ENCODE data around the gene STEEP1. TPM values are rescaled to one million over a fixed set of nuclear protein-coding genes. Genes with fewer than 3 reads are reported as not detected.
A peak's percentile ranks its signal among the peaks of the same experiment; 100 is the strongest.

STEEP1 gene
- total RNA-seq, 1 experiment from 2014 or later, result 42.2 TPM

- POLR2A ChIA-PET, result interaction anchor here (0.6 to 0.7 kb wide), 3 partner anchors 10 to 87 kb away, joined by 3 to 16 read pairs (median 3); partner anchors contain the start of gene SEPTIN6
- in situ Hi-C loops (cut with HindIII; ENCODE audit: low pct_unique_long_range_greater_than_20kb, low sequenced_read_pairs), result no loop called here
- H3K4me3 ChIP-seq (ENCODE audit: low read depth in 2 of 2, low read length in 2 of 2), result peak overlapping the region; percentile 73 to 86
- H3K4me1 ChIP-seq (ENCODE audit: control insufficient read depth, insufficient read depth, low read length), result peaks cover 4% of the 10 kb centered on the region
- H3K27me3 ChIP-seq (ENCODE audit: control insufficient read depth, insufficient read depth, low read length), result no peaks in the 10 kb centered on the region
- CTCF ChIA-PET, result interaction anchor here (0.5 to 0.7 kb wide), 2 partner anchors 179 to 1623 kb away, joined by 3 to 4 read pairs; no protein-coding TSS in a partner anchor
- TF ChIP-seq SIN3A (IDR thresholded peaks at IDR 0.05; ENCODE audit: borderline replicate concordance, insufficient read depth, low read depth, low read length), result no peak
- TF ChIP-seq REST (IDR thresholded peaks at IDR 0.05; ENCODE audit: insufficient read depth in 1 of 2, low read depth in 2 of 2, low read length in 1 of 2), result no peak
- TF ChIP-seq CTCF (IDR thresholded peaks at IDR 0.05), result no peak
- TF ChIP-seq TCF7L2 (IDR thresholded peaks at IDR 0.05; ENCODE audit: low read depth, low read length), result no peak
- TF ChIP-seq POLR2AphosphoS5 (IDR thresholded peaks at IDR 0.05; ENCODE audit: low read depth, low read length), result no peak
- ATAC-seq, result peak; percentile 71
- no peak for DNase-seq (ENCODE audit: low read depth, low spot score)
- peak overlapping the region; percentile 85 for H3K27ac ChIP-seq (ENCODE audit: low read length)
- H3K9me3 ChIP-seq (ENCODE audit: control insufficient read depth, insufficient read depth, low read depth, low read length), result no peaks in the 10 kb centered on the region
- intact Hi-C loops (cut with micrococcal nuclease; ENCODE audit: unreplicated experiment), result no loop called here
- H3K36me3 ChIP-seq (ENCODE audit: control insufficient read depth, insufficient read depth, low read length), result no peaks in the 10 kb centered on the region; the same call in none of the 2 replicates
- BruUV-seq (replicated peaks), result no TSS peak
Observed at GRCh38 chrX:119605464-119606279, 40.5 kb upstream of the STEEP1 start.

GRCh38 chrX:119604766-119605463 is 39.7 kb upstream of the STEEP1 start:
- in situ Hi-C loops (cut with HindIII; ENCODE audit: low pct_unique_long_range_greater_than_20kb, low sequenced_read_pairs) (no loop called here), intact Hi-C loops (cut with micrococcal nuclease; ENCODE audit: unreplicated experiment) (no loop called here)
- Histone ChIP-seq H3K4me3 (ENCODE audit: low read depth in 2 of 2, low read length in 2 of 2) (peak overlapping the region; percentile 73 to 86), H3K4me1 (ENCODE audit: control insufficient read depth, insufficient read depth, low read length) (peaks cover 4% of the 10 kb centered on the region), H3K9me3 (ENCODE audit: control insufficient read depth, insufficient read depth, low read depth, low read length) (no peaks in the 10 kb centered on the region), H3K36me3 (ENCODE audit: control insufficient read depth, insufficient read depth, low read length) (no peaks in the 10 kb centered on the region; the same call in none of the 2 replicates), H3K27me3 (ENCODE audit: control insufficient read depth, insufficient read depth, low read length) (no peaks in the 10 kb centered on the region), H3K27ac (ENCODE audit: low read length) (peak overlapping the region; percentile 73)
- ChIA-PET POLR2A (interaction anchor here (0.7 kb wide), 1 partner anchor 84 kb away, joined by 6 read pairs; no protein-coding TSS in a partner anchor), CTCF (interaction anchor here (0.7 kb wide), 1 partner anchor 180 kb away, joined by 3 read pairs; no protein-coding TSS in a partner anchor)
- no peak for TF ChIP-seq CTCF (IDR thresholded peaks at IDR 0.05)
- TF ChIP-seq POLR2AphosphoS5 (IDR thresholded peaks at IDR 0.05; ENCODE audit: low read depth, low read length), result no peak
- TF ChIP-seq REST (IDR thresholded peaks at IDR 0.05; ENCODE audit: insufficient read depth in 1 of 2, low read depth in 2 of 2, low read length in 1 of 2), result no peak
- no peak for TF ChIP-seq SIN3A (IDR thresholded peaks at IDR 0.05; ENCODE audit: borderline replicate concordance, insufficient read depth, low read depth, low read length)
- TF ChIP-seq TCF7L2 (IDR thresholded peaks at IDR 0.05; ENCODE audit: low read depth, low read length), result no peak
- BruUV-seq (replicated peaks), result no TSS peak
- no peak for ATAC-seq
- DNase-seq (ENCODE audit: low read depth, low spot score), result no peak
